H1 (cell line): ENCODE data around the gene ZNF407. TPM values are rescaled to one million over a fixed set of nuclear protein-coding genes. Genes with fewer than 3 reads are reported as not detected.

Experiments
- CTCF ChIA-PET: fragments of 300-600 bp; sonication (Branson Sonifier 250); formaldehyde crosslinking; loops from one replicate; lab custom pipeline; 2021; ENCODE audit not compliant: partially characterized antibody; lab: Charles Lee
- POLR2A ChIA-PET: fragments of 300-600 bp; sonication (Branson Sonifier 250); formaldehyde crosslinking; loops from one replicate; lab custom pipeline; 2021; ENCODE audit warnings: inconsistent platforms; ENCODE audit not compliant: partially characterized antibody; lab: Charles Lee
- DNase-seq, 2 experiments: peaks; one replicate each; pipeline versions ENCODE4 v3.0.0 to v3.0.0-alpha.2; 2010 to 2022; ENCODE audit warnings: low spot score in 2 of 2, low read depth in 1 of 2, mixed read lengths in 1 of 2
- FAIRE-seq: peaks from 2 replicates; lab custom pipeline; 2011; peaks lifted over from hg19 to GRCh38; lab: Jason Lieb, UNC
- H2AFZ ChIP-seq: 2 replicates; pipeline ENCODE4 v1.8.1; 2012; ENCODE audit warnings: low read length, inconsistent platforms
- H2AK5ac ChIP-seq: 2 replicates; pipeline ENCODE4 v1.6.1; 2013; ENCODE audit warnings: low read depth, low read length
- H2BK120ac ChIP-seq: replicated peaks from 2 replicates; pipeline ENCODE3; 2013; ENCODE audit warnings: low read depth, low read length, inconsistent platforms
- H2BK12ac ChIP-seq: 2 replicates; pipeline ENCODE4 v1.6.1; 2013; ENCODE audit warnings: low read depth, low read length
- H2BK15ac ChIP-seq: 2 replicates; pipeline ENCODE4 v1.6.1; 2013; ENCODE audit warnings: low read length
- H2BK20ac ChIP-seq: 2 replicates; pipeline ENCODE4 v1.6.1; 2013; ENCODE audit warnings: low read length
- H2BK5ac ChIP-seq: 2 replicates; pipeline ENCODE4 v1.6.1; 2013; ENCODE audit warnings: low read depth, low read length
- H3K14ac ChIP-seq: 2 replicates; pipeline ENCODE4 v1.6.1; 2013; ENCODE audit warnings: inconsistent platforms; ENCODE audit not compliant: insufficient read length
- H3K18ac ChIP-seq: 2 replicates; pipeline ENCODE4 v1.6.1; 2013; ENCODE audit warnings: low read length; ENCODE audit errors: extremely low read depth
- H3K23ac ChIP-seq: 2 replicates; pipeline ENCODE4 v1.6.1; 2013; ENCODE audit warnings: inconsistent platforms; ENCODE audit not compliant: insufficient read length
- H3K23me2 ChIP-seq: 2 replicates; pipeline ENCODE4 v1.6.1; 2013; ENCODE audit warnings: low read depth, low read length
- H3K27ac ChIP-seq: 2 replicates; pipeline ENCODE4 v1.6.1; 2011; ENCODE audit warnings: low read depth, low read length, inconsistent platforms
- H3K27me3 ChIP-seq, 4 experiments: replicated peaks in 1 of 4; 1 replicate in 1 of 4; 2 replicates in 3 of 4; pipeline versions ENCODE4 v1.6.1 to v1.8.1; 2011 to 2013; ENCODE audit warnings: low read length in 3 of 4, mild to moderate bottlenecking in 3 of 4, inconsistent platforms in 2 of 4, mixed read lengths in 2 of 4, moderate library complexity in 1 of 4; ENCODE audit not compliant: control insufficient read depth in 3 of 4, insufficient read depth in 3 of 4; ENCODE audit errors: extremely low read depth in 1 of 4
- H3K36me3 ChIP-seq, 4 experiments: 2 replicates each; pipeline versions ENCODE4 v1.6.1 to v1.8.1; 2011 to 2013; ENCODE audit warnings: mild to moderate bottlenecking in 4 of 4, low read length in 3 of 4, moderate library complexity in 2 of 4, control low read depth in 1 of 4, inconsistent platforms in 1 of 4; ENCODE audit not compliant: insufficient read depth in 4 of 4, control insufficient read depth in 2 of 4
- H3K4ac ChIP-seq: replicated peaks from 2 replicates; pipeline ENCODE3; 2013; ENCODE audit warnings: low read length, low read depth, mixed read lengths, inconsistent platforms; ENCODE audit not compliant: insufficient read length
- H3K4me1 ChIP-seq, 4 experiments: replicated peaks in 1 of 4; 1 replicate in 1 of 4; 2 replicates in 3 of 4; pipeline versions ENCODE4 v1.6.1 to v1.8.1; 2011 to 2013; ENCODE audit warnings: low read length in 3 of 4, inconsistent platforms in 2 of 4, mixed read lengths in 1 of 4; ENCODE audit not compliant: insufficient read depth in 4 of 4, control insufficient read depth in 3 of 4
- H3K4me2 ChIP-seq, 2 experiments: 2 replicates each; pipeline versions ENCODE4 v1.6.1 to v1.8.1; 2011 to 2013; ENCODE audit warnings: low read depth in 2 of 2, low read length in 2 of 2, control low read depth in 1 of 2, inconsistent platforms in 1 of 2, mild to moderate bottlenecking in 1 of 2; ENCODE audit not compliant: insufficient read depth in 1 of 2
- H3K4me3 ChIP-seq, 4 experiments: fragments of 200-600, 300-600 bp in 1 of 4; sonication (generic), shearing (Covaris generic), sonication (Bioruptor Twin) in 1 of 4; 2 replicates each; pipeline versions ENCODE4 v1.5.1 to v1.8.1; 2011 to 2016; ENCODE audit warnings: low read length in 4 of 4, low read depth in 3 of 4, control low read depth in 2 of 4, inconsistent platforms in 2 of 4, mild to moderate bottlenecking in 2 of 4, mixed read lengths in 1 of 4, moderate library complexity in 1 of 4; ENCODE audit not compliant: insufficient read depth in 2 of 4; ENCODE audit errors: extremely low read depth in 1 of 4
- H3K56ac ChIP-seq: replicated peaks from 2 replicates; pipeline ENCODE3; 2013; ENCODE audit warnings: low read depth, mild to moderate bottlenecking, mixed read lengths, low read length, inconsistent platforms; ENCODE audit not compliant: insufficient read length
- H3K79me1 ChIP-seq: 2 replicates; pipeline ENCODE4 v1.6.1; 2013; ENCODE audit warnings: low read depth, low read length, control low read depth
- H3K79me2 ChIP-seq, 2 experiments: 2 replicates each; pipeline versions ENCODE4 v1.6.1 to v1.8.1; 2012 to 2013; ENCODE audit warnings: low read length in 2 of 2, mild to moderate bottlenecking in 2 of 2, inconsistent platforms in 1 of 2; ENCODE audit not compliant: insufficient read depth in 2 of 2, control insufficient read depth in 1 of 2
- H3K9ac ChIP-seq, 4 experiments: replicated peaks in 1 of 4; 1 replicate in 1 of 4; 2 replicates in 3 of 4; pipeline versions ENCODE4 v1.6.1 to v1.8.1; 2011 to 2013; ENCODE audit warnings: low read depth in 3 of 4, low read length in 3 of 4, control low read depth in 2 of 4, mild to moderate bottlenecking in 2 of 4, moderate library complexity in 2 of 4, inconsistent platforms in 1 of 4; ENCODE audit errors: extremely low read depth in 1 of 4
- H3K9me3 ChIP-seq, 2 experiments: 2 replicates each; pipeline versions ENCODE4 v1.6.1 to v1.8.1; 2012 to 2013; ENCODE audit warnings: mild to moderate bottlenecking in 2 of 2, moderate library complexity in 2 of 2, control low read depth in 1 of 2, inconsistent platforms in 1 of 2, low read depth in 1 of 2, low read length in 1 of 2, mixed read lengths in 1 of 2; ENCODE audit not compliant: insufficient read depth in 2 of 2
- H4K20me1 ChIP-seq, 2 experiments: replicated peaks in 1 of 2; 2 replicates each; pipeline versions ENCODE3 to v1.8.1; 2011 to 2013; ENCODE audit warnings: inconsistent platforms in 2 of 2, low read length in 2 of 2, mild to moderate bottlenecking in 1 of 2; ENCODE audit not compliant: insufficient read depth in 2 of 2, control insufficient read depth in 1 of 2
- H4K5ac ChIP-seq: 2 replicates; pipeline ENCODE4 v1.6.1; 2013; ENCODE audit warnings: low read length, low read depth, mixed read lengths, inconsistent platforms; ENCODE audit not compliant: insufficient read length
- H4K8ac ChIP-seq: 2 replicates; pipeline ENCODE4 v1.8.0; 2013; ENCODE audit warnings: mild to moderate bottlenecking, moderate library complexity, low read length, inconsistent platforms; ENCODE audit not compliant: insufficient read depth; ENCODE audit errors: extremely low read depth
- H4K91ac ChIP-seq: replicated peaks from 2 replicates; pipeline ENCODE3; 2013; ENCODE audit warnings: low read length, mixed read lengths, inconsistent platforms; ENCODE audit not compliant: insufficient read length
- MAFK ChIP-seq: IDR thresholded peaks from 2 replicates; pipeline ENCODE4 v1.6.1; 2012; ENCODE audit warnings: low read depth, mild to moderate bottlenecking, improper control_type of control experiment, low read length
- RNF2 ChIP-seq: fragments of 200-900, 300-1000 bp; sonication (generic); IDR thresholded peaks from 2 replicates; pipeline ENCODE4 v1.7.1; 2016; ENCODE audit warnings: borderline replicate concordance, low read depth, mild to moderate bottlenecking, antibody characterized with exemption, low read length; ENCODE audit not compliant: poor library complexity, severe bottlenecking; ENCODE audit errors: missing control alignments
- SP1 ChIP-seq: IDR thresholded peaks from 2 replicates; pipeline ENCODE4 v1.6.1; 2011; ENCODE audit warnings: low read depth, low read length
- SUZ12 ChIP-seq: fragments of 200-600 bp; sonication (generic); IDR thresholded peaks from 2 replicates; pipeline ENCODE4 v1.6.1; 2012; ENCODE audit warnings: mild to moderate bottlenecking, inconsistent platforms, low read length, moderate library complexity, mixed read lengths
- TBP ChIP-seq: IDR thresholded peaks from 2 replicates; pipeline ENCODE4 v1.6.1; 2011; ENCODE audit warnings: low read depth, low read length, improper control_type of control experiment
- TEAD4 ChIP-seq: IDR thresholded peaks from 2 replicates; pipeline ENCODE4 v1.6.1; 2012; ENCODE audit warnings: low read depth, low read length, inconsistent platforms, mixed read lengths
- WGBS, 2 experiments: shearing (Covaris generic) in 1 of 2; methylation state at CpG; one replicate each; pipeline versions ENCODE4 v1.1.6 to v1.1.7; 2013 to 2015; ENCODE audit warnings: low lambda C conversion rate in 2 of 2, mixed read lengths in 2 of 2, inconsistent platforms in 1 of 2, low coverage in 1 of 2, missing lambda C conversion rate in 1 of 2; ENCODE audit not compliant: insufficient replicate concordance in 2 of 2, insufficient coverage in 1 of 2, insufficient read length in 1 of 2; ENCODE audit errors: extremely low coverage in 1 of 2, missing lambda C conversion rate in 1 of 2; 5-methylcytosine and 5-hydroxymethylcytosine counted together
- polyA plus RNA-seq, 7 experiments: library from polyadenylated mRNA; depleted of rRNA in 3 of 7; stranded (reverse) in 5 of 7; unstranded in 2 of 7; fragments of >200 nt in 5 of 7; fragments of 200-250 nt in 2 of 7; gene quantifications; 1 replicate in 5 of 7; 2 replicates in 1 of 7; 4 replicates in 1 of 7; pipeline versions ENCODE4 v1.2.1 to v1.2.3, GENCODE V29; 2011 to 2013; ENCODE audit warnings: missing spikeins in 2 of 7, mixed read lengths in 2 of 7
- total RNA-seq: library from RNA; stranded (reverse); fragmentation: NEBNext Ultra II Directional; extraction: Animal tissue kit (Norgen Biotek cat#: 25700); gene quantifications from 2 replicates; pipeline ENCODE4 v1.2.1, GENCODE V29; 2021
- TF ChIP-seq, protein P1 (sequence below), 3 experiments: IDR thresholded peaks; 1 replicate in 2 of 3; 2 replicates in 1 of 3; pipeline versions ENCODE4 v1.5.1 to v1.6.1; 2011; ENCODE audit warnings: low read length in 3 of 3, mild to moderate bottlenecking in 3 of 3, inconsistent platforms in 2 of 3, low read depth in 1 of 3, moderate library complexity in 1 of 3; ENCODE audit not compliant: insufficient read depth in 1 of 3; ENCODE audit errors: control extremely low read depth in 1 of 3

ZNF407 gene
- total and polyA plus RNA-seq, 2 of the 8 experiments (the other 6 are each of a cell fraction or from before 2014, with no cell fraction given): 1.5 to 6.8 TPM

DNA sequence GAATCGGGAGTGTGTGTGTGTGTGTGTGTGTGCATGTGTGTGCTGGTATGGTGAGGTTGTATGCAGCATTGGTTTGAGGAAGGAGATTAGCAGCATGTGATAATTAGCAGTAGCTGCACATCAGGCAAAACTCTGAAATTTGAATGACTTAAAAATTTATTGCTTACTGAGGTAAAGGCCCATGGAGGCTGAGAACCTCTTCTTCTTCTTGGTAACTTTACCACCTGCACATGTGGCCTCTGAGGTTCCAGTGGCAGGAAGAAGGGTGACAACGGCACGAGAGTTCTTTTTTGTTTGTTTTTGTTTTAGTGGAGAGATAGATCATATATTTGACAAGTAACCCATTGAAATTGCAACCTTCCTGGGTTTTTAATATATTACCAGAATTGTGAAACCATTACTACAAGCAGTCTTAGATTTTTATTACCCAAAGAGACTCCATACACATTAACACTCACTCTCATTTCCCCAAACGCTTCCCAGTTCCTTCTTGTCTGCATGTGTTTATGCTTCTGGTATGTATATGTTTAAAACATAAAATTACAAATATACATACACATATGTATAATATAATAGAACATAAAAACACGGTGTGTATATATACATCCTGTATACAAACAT, 319.2 kb downstream of the ZNF407 start:
- Histone ChIP-seq H3K36me3 (no peaks in the 10 kb centered on the region), H3K4ac (no peak overlapping the region), H2AFZ (no peak overlapping the region), H2BK15ac (no peak overlapping the region), H3K4me1 (peaks cover 0 to 16% (median 6%) of the 10 kb centered on the region in 4 experiments; a peak in 4 of 7 replicates), H3K27ac (no peak overlapping the region), H3K4me3 (no peak overlapping the region), H3K9me3 (no peaks in the 10 kb centered on the region), H4K91ac (no peak overlapping the region), H3K14ac (no peak overlapping the region), H3K9ac (no peak overlapping the region), H3K79me2 (no peaks in the 10 kb centered on the region), H4K5ac (no peak overlapping the region), H3K27me3 (no peaks in the 10 kb centered on the region), H3K23me2 (peaks cover 10% of the 10 kb centered on the region; the same call in 1 of the 2 replicates), H3K79me1 (no peaks in the 10 kb centered on the region), H4K8ac (no peak overlapping the region), H3K4me2 (no peak overlapping the region), H3K56ac (no peak overlapping the region), H4K20me1 (no peaks in the 10 kb centered on the region), H2BK5ac (no peak overlapping the region), H2BK12ac (no peak overlapping the region; the same call in 1 of the 2 replicates), H2BK120ac (no peak overlapping the region), H2BK20ac (no peak overlapping the region), H2AK5ac (no peak overlapping the region), H3K18ac (no peak overlapping the region), H3K23ac (no peak overlapping the region)
- CTCF ChIA-PET: no interaction called here
- 96% methylated on average over 5 of the region's 5 CpGs; no CpG with 5 or more reads in 1 of the 2 experiments for WGBS, 2 experiments
- POLR2A ChIA-PET: no interaction called here
- FAIRE-seq (no peak), DNase-seq (no peak)
- TF ChIP-seq RNF2 (no peak), TBP (no peak), SP1 (no peak), TEAD4 (no peak), MAFK (no peak), SUZ12 (no peak)
- TF ChIP-seq, protein P1, sequence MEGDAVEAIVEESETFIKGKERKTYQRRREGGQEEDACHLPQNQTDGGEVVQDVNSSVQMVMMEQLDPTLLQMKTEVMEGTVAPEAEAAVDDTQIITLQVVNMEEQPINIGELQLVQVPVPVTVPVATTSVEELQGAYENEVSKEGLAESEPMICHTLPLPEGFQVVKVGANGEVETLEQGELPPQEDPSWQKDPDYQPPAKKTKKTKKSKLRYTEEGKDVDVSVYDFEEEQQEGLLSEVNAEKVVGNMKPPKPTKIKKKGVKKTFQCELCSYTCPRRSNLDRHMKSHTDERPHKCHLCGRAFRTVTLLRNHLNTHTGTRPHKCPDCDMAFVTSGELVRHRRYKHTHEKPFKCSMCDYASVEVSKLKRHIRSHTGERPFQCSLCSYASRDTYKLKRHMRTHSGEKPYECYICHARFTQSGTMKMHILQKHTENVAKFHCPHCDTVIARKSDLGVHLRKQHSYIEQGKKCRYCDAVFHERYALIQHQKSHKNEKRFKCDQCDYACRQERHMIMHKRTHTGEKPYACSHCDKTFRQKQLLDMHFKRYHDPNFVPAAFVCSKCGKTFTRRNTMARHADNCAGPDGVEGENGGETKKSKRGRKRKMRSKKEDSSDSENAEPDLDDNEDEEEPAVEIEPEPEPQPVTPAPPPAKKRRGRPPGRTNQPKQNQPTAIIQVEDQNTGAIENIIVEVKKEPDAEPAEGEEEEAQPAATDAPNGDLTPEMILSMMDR (IDR thresholded peaks at IDR 0.05; ENCODE audit: control extremely low read depth in 1 of 3, insufficient read depth in 1 of 3, low read depth in 1 of 3, low read length in 3 of 3): no peak
